HG03558 (cell line): ENCODE data around the gene OR6J1.
"Not testable (repeated sequence)": the region's sequence is repeated elsewhere in the genome, so short reads cannot be mapped to it uniquely, and the experiment has no call there.

Experiments
- ATAC-seq: cut with Tn5 transposase; IDR thresholded peaks from one replicate; pipeline ENCODE4 v1.9.1; 2021; ENCODE audit warnings: moderate number of reproducible peaks; ENCODE audit not compliant: unreplicated experiment; ENCODE audit errors: extremely low read depth

The OR6J1 gene

GRCh38 chr14:22613106-22613695 lies 31.0 kb downstream of the OR6J1 start:
- ATAC-seq = no peak

- no peak for ATAC-seq
Observed at GRCh38 chr14:22610931-22611330, 33.2 kb downstream of the OR6J1 start.

- no peak for ATAC-seq
Observed at GRCh38 chr14:22607291-22607690, 36.9 kb downstream of the OR6J1 start.

GRCh38 chr14:22606380-22606779 lies 37.8 kb downstream of the OR6J1 start:
- ATAC-seq = no peak

- no peak for ATAC-seq
Observed at GRCh38 chr14:22602862-22603261, 41.3 kb downstream of the OR6J1 start.

GRCh38 chr14:22601996-22602395 lies 42.2 kb downstream of the OR6J1 start:
- no peak for ATAC-seq

- no peak for ATAC-seq
Observed at GRCh38 chr14:22601456-22601855, 42.7 kb downstream of the OR6J1 start.

GRCh38 chr14:22600027-22600426 lies 44.1 kb downstream of the OR6J1 start:
- no peak for ATAC-seq

GRCh38 chr14:22599349-22599748 lies 44.8 kb downstream of the OR6J1 start:
- no peak for ATAC-seq

GRCh38 chr14:22598896-22599244 lies 45.3 kb downstream of the OR6J1 start:
- no peak for ATAC-seq

GRCh38 chr14:22598099-22598895 lies 45.9 kb downstream of the OR6J1 start, which contains the start of gene ABHD4:
TSS of gene ABHD4 (plus strand) at chr14:22598300. CDS start at chr14:22598307, 7 bp downstream.
- ATAC-seq = peak; percentile 45

GRCh38 chr14:22597771-22598098 lies 46.4 kb downstream of the OR6J1 start:
- ATAC-seq = no peak

GRCh38 chr14:22597265-22597664 lies 46.9 kb downstream of the OR6J1 start:
- ATAC-seq = no peak

- no peak for ATAC-seq
Observed at GRCh38 chr14:22596354-22596879, 47.7 kb downstream of the OR6J1 start.

- no peak for ATAC-seq
Observed at GRCh38 chr14:22594156-22594716, 49.9 kb downstream of the OR6J1 start.

GRCh38 chr14:22593601-22594000 lies 50.6 kb downstream of the OR6J1 start:
- no peak for ATAC-seq

GRCh38 chr14:22593189-22593588 lies 51.0 kb downstream of the OR6J1 start:
- ATAC-seq = no peak

- peak; percentile 60 for ATAC-seq
Observed at GRCh38 chr14:22589096-22589839, 54.9 kb downstream of the OR6J1 start, which contains the start of gene DAD1. TSS of gene DAD1 (minus strand) at chr14:22589224. CDS start at chr14:22589157, 67 bp downstream.

- no peak for ATAC-seq
Observed at GRCh38 chr14:22588526-22589095, 55.5 kb downstream of the OR6J1 start.

- ATAC-seq = not testable (repeated sequence)
Observed at GRCh38 chr14:22587677-22588422, 56.3 kb downstream of the OR6J1 start.
